Skeletal muscle tissue (tissue), 4 donors: ENCODE data around the gene RASA3. TPM values are rescaled to one million over a fixed set of nuclear protein-coding genes. Genes with fewer than 3 reads are reported as not detected.

Experiments used
- H3K27ac ChIP-seq: one replicate; pipeline ENCODE4 v1.7.0; 2013; ENCODE audit warnings: mild to moderate bottlenecking, low read depth, low read length, inconsistent platforms
- H3K27me3 ChIP-seq, 3 donors: one replicate each; pipeline ENCODE4 v1.7.0; 2013; ENCODE audit warnings: low read length in 3 of 3; ENCODE audit not compliant: control insufficient read depth in 3 of 3, insufficient read depth in 3 of 3
- H3K36me3 ChIP-seq, 3 donors: one replicate each; pipeline ENCODE4 v1.7.0; 2013; ENCODE audit warnings: low read length in 3 of 3; ENCODE audit not compliant: control insufficient read depth in 3 of 3, insufficient read depth in 3 of 3
- H3K4me1 ChIP-seq, 3 donors: one replicate each; pipeline ENCODE4 v1.7.0; 2013; ENCODE audit warnings: low read length in 3 of 3, mild to moderate bottlenecking in 3 of 3; ENCODE audit not compliant: control insufficient read depth in 3 of 3, insufficient read depth in 3 of 3
- H3K4me3 ChIP-seq, 3 donors: one replicate each; pipeline ENCODE4 v1.7.0; 2013; ENCODE audit warnings: low read length in 3 of 3
- H3K9ac ChIP-seq, 3 donors: one replicate each; pipeline ENCODE4 v1.7.0; 2013; ENCODE audit warnings: low read length in 3 of 3, mild to moderate bottlenecking in 3 of 3, moderate library complexity in 2 of 3, low read depth in 1 of 3
- H3K9me3 ChIP-seq, 3 donors: one replicate each; pipeline ENCODE4 v1.7.0; 2013; ENCODE audit warnings: low read length in 3 of 3; ENCODE audit not compliant: control insufficient read depth in 3 of 3
- total RNA-seq: library from RNA; depleted of rRNA; stranded (reverse); fragments of >200 nt; gene quantifications from one replicate; pipeline ENCODE4 v1.2.3, GENCODE V29; 2014
- donor health status: Osteomylitis.

RASA3 gene
- total RNA-seq, 1 donor from 2014 or later = 14.1 TPM

GRCh38 chr13:114157869-114158495 lies 25.6 kb upstream of the RASA3 start:
- H3K4me3 ChIP-seq = no peak overlapping the region
- no peaks in the 10 kb centered on the region for H3K9me3 ChIP-seq
- peaks cover 0 to 22% (median 8%) of the 10 kb centered on the region in 3 donors for H3K27me3 ChIP-seq
- no peak overlapping the region for H3K27ac ChIP-seq
- peaks cover 7 to 9% (median 8%) of the 10 kb centered on the region in 3 donors for H3K4me1 ChIP-seq
- H3K36me3 ChIP-seq = no peaks in the 10 kb centered on the region
- no peak overlapping the region for H3K9ac ChIP-seq

DNA sequence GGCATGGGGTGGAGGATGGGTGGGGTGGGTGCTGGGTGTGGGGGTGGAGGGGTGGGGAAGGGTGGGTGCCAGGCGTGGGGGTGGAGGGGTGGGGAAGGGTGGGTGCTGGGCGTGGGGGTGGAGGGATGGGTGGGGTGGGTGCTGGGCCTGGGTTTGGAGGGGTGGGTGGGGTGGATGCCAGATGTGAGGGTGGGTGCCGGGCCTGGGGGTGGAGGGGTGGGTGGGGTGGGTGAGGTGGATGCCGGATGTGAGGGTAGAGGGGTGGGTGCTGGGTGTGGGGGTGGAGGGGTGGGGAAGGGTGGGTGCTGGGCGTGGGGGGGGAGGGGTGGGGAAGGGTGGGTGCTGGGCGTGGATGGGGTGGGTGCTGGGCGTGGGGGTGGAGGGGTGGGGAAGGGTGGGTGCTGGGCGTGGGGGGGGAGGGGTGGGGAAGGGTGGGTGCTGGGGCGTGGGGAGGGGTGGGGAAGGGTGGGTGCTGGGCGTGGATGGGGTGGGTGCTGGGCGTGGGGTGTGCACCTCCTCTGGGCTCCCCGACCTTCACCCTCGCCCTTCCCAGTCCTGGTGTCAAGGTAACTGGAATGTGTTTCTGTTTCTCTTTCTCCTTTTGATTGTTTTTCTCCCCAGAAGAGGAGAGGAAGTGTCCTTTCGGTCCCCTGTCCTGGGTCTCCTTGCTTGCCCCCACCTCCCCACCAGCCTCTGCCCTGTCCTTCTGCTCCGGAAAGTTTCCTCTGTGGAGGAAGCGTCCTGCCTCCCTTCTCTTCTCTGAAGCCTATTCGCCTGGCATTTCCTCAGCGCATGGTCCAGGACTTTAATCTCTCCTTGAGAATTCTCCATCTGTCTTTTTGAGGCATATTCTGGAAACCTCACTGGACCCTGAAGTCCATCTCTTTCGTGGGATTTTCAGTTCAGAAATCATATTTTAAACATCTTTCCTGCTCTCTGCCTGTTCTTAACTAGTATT lies 23.8 kb upstream of the RASA3 start:
- no peaks in the 10 kb centered on the region for H3K9me3 ChIP-seq
- peaks cover 0 to 6% (median 0%) of the 10 kb centered on the region in 3 donors for H3K27me3 ChIP-seq
- H3K4me1 ChIP-seq = peaks cover 3 to 5% (median 5%) of the 10 kb centered on the region in 3 donors
- H3K9ac ChIP-seq = no peak overlapping the region
- no peak overlapping the region for H3K4me3 ChIP-seq
- no peak overlapping the region for H3K27ac ChIP-seq
- no peaks in the 10 kb centered on the region for H3K36me3 ChIP-seq

- Histone ChIP-seq H3K4me1 (peaks cover 4 to 8% (median 7%) of the 10 kb centered on the region in 3 donors), H3K4me3 (no peak overlapping the region), H3K36me3 (no peaks in the 10 kb centered on the region), H3K9ac (no peak overlapping the region), H3K27me3 (peaks cover 0 to 4% (median 0%) of the 10 kb centered on the region in 3 donors), H3K9me3 (no peaks in the 10 kb centered on the region), H3K27ac (no peak overlapping the region)
These were observed 22.9 kb upstream of the RASA3 start for GRCh38 chr13:114155320-114155719.

GRCh38 chr13:114154476-114154875 lies 22.1 kb upstream of the RASA3 start:
- Histone ChIP-seq H3K36me3 (no peaks in the 10 kb centered on the region), H3K4me3 (no peak overlapping the region), H3K4me1 (peaks cover 4 to 8% (median 7%) of the 10 kb centered on the region in 3 donors), H3K27me3 (peaks cover 0 to 4% (median 4%) of the 10 kb centered on the region in 3 donors), H3K27ac (no peak overlapping the region), H3K9me3 (no peaks in the 10 kb centered on the region), H3K9ac (no peak overlapping the region)

GRCh38 chr13:114153485-114154080 lies 21.2 kb upstream of the RASA3 start:
- Histone ChIP-seq H3K4me3 (no peak overlapping the region), H3K9me3 (no peaks in the 10 kb centered on the region), H3K4me1 (peaks cover 4 to 8% (median 7%) of the 10 kb centered on the region in 3 donors), H3K27ac (no peak overlapping the region), H3K9ac (no peak overlapping the region), H3K36me3 (no peaks in the 10 kb centered on the region), H3K27me3 (peaks cover 0 to 4% (median 4%) of the 10 kb centered on the region in 3 donors)

GRCh38 chr13:114152831-114153371 lies 20.5 kb upstream of the RASA3 start:
- Histone ChIP-seq H3K4me3 (no peak overlapping the region), H3K36me3 (no peaks in the 10 kb centered on the region), H3K9me3 (no peaks in the 10 kb centered on the region), H3K9ac (no peak overlapping the region), H3K4me1 (peaks cover 4 to 8% (median 7%) of the 10 kb centered on the region in 3 donors), H3K27ac (no peak overlapping the region), H3K27me3 (peaks cover 0 to 4% (median 0%) of the 10 kb centered on the region in 3 donors)

DNA sequence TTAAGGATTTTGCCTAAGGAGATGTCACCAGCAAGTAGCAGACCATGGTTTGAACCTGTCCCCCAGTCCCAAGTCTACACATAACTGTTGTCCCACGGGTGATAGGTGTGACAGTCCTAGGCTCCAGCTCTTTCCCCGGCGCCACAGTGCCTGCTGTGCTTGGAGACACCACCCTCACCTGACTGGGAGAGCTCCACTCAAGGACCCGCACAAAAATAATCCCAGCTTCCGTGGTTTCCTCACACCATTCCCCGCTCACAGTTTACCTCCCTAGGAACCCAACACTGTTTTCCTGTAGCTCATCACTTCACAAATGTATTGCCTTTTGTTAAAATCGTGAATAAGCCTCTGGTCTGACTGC lies 19.8 kb upstream of the RASA3 start:
- H3K4me1 ChIP-seq = peaks cover 4 to 8% (median 7%) of the 10 kb centered on the region in 3 donors

GRCh38 chr13:114151565-114152284 lies 19.3 kb upstream of the RASA3 start:
- Histone ChIP-seq H3K4me3 (no peak overlapping the region), H3K27ac (no peak overlapping the region), H3K27me3 (peaks cover 0 to 4% (median 0%) of the 10 kb centered on the region in 3 donors), H3K9ac (no peak overlapping the region), H3K4me1 (peaks cover 4 to 8% (median 7%) of the 10 kb centered on the region in 3 donors), H3K9me3 (no peaks in the 10 kb centered on the region), H3K36me3 (no peaks in the 10 kb centered on the region)

More for the DNA sequence above, 19.8 kb upstream of the RASA3 start:
- no peaks in the 10 kb centered on the region for H3K36me3 ChIP-seq
- no peak overlapping the region for H3K27ac ChIP-seq
- H3K9me3 ChIP-seq = no peaks in the 10 kb centered on the region
- peaks cover 0 to 4% (median 0%) of the 10 kb centered on the region in 3 donors for H3K27me3 ChIP-seq
- H3K4me3 ChIP-seq = no peak overlapping the region
- H3K9ac ChIP-seq = no peak overlapping the region

DNA sequence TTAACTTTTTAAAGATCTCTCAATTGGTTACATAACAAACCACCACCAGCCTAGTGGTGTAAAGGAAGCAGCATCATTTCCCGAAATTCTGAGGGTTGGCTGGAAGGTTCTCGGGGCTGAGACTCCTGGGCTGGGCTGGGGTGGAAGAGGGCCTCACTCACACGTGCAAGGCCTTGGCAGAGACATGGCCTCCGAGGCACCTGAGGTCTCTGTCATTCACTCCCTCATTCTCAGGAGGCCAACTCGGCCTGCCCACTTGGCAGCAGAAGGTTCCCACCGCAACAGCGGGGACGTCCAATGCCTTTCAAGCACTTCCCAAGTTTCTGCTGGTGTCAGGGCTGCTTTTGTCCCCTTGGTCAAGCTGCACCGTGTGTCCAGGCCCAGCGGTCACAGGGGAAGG lies 18.6 kb upstream of the RASA3 start:
- Histone ChIP-seq H3K4me1 (peaks cover 4 to 8% (median 7%) of the 10 kb centered on the region in 3 donors), H3K9ac (no peak overlapping the region), H3K27ac (no peak overlapping the region), H3K4me3 (no peak overlapping the region), H3K27me3 (peaks cover 0 to 4% (median 0%) of the 10 kb centered on the region in 3 donors), H3K36me3 (no peaks in the 10 kb centered on the region), H3K9me3 (no peaks in the 10 kb centered on the region)
